ENCODE results near the gene HLF.

HLF gene

DNA sequence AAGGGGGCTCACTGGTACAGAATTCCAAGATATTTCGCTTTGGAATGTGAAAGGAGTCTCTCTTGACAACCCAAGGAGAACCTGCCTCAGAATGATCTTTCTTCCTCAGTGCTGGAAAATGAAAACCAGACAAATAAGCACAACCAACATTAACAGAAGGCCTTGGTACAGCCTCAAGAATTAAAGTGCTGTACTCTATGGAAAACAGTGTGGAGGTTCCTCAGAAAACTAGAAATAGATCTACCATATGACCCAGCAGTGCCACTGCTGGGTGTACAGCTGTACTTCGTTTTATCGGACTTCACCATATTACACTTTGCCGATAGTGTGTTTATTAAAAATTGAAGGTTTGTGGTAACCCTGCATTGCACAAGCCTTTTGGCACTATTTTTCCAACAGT, 25.2 kb downstream of the HLF start:
- DNase-seq (ENCODE audit: low read depth in 1 of 2, low spot score in 1 of 2): no peak

DNA sequence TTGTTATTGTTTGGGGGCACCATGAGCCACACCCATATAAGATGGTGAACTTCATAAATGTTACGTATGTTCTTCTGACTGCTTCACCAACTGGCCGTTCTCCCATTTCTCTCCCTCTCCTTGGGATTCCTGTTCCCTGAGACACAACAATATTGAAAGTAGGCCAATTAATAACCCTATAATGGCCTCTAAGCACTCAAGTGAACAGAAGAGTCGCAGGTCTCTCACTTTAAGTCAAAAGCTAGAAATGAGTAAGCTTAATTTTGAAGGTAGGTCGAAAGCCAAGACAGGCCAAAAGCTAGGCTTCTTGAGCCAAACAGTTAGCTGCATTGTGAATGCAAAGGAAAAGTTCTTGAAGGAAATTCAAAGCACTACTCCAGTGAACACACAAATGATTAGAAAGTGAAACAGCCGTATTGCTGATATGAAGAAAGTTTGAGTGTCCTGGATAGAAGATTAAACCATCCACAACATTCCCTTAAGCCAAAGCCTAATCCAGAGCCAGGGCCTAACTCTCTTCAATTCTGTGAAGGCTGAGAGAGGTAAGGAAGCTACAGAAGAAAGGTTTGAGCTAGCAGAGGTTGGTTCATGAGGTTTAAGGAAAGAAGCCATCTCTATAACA, 25.8 kb downstream of the HLF start:
- DNase-seq (ENCODE audit: low read depth in 1 of 2, low spot score in 1 of 2): no peak

DNA sequence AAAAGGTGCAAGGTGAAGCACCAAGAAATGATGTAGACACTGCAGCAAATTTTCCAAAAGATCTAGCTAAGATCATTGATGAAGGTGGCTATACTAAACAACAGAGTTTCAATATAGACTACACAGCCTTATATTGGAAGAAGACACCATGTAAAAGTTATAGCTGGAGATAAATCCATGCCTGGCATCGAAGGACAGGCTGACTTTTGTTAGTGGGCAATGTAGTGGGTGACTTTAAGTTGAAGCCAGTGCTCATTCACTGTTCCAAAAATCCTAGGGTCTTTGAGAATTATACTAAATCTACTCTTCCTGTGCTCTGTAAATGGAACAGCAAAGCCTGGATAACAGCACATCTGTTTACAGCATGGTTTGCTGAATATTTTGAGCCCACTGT, 26.4 kb downstream of the HLF start:
- DNase-seq (ENCODE audit: low read depth in 1 of 2, low spot score in 1 of 2): no peak

DNA sequence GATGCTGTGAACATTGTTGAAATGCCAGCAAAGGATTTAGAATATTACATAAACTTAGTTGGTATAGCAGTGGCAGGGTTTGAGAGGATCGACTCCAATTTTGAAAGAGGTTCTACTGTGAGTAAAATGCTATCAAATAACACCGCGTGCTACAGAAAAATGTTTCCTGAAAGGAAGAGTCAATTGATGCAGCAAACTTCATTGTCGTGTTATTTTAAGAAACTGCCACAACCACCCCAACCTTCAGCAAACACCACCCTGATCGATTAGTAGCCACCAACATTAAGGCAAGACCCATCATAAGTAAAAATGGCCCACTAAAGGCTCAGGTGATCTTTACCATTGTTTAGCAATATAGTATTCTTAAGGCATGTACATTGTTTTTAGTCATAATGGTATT, 27.3 kb downstream of the HLF start:
- no peak for DNase-seq (ENCODE audit: low read depth in 1 of 2, low spot score in 1 of 2)

DNA sequence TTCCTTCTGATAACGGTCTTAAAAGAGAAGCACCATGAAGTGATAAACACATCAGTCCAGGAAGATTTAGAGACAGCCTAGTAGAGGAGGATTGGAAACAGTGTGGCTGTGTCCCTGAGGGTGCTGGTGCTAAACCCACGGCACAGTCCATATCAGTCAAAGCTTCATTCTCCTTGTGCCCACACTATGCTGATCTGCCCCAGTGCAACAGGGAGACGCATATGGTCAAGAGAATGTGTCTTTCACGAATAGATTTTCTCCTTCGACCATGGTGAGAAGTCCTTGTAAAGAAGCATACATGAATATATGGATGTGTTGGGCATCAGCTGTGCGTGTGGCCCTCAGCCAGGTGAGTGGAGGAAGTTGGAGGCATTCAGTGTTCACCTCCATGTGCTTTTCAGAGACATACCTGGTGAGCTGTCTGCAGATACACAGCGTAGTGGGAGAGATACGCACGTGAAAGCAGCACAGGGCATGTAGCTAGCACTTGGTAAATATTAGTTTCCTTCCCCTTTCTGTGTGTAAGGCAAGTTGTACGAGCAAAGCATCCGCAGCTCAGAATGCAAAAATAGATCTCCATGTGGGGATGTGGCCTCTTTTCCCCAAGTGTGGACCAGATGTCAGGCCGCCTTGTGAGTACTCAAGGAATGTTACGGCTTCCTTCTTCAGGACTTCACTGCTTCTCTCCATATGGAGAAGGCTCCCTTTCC, 29.4 kb downstream of the HLF start:
- no peak for DNase-seq (ENCODE audit: low read depth in 1 of 2, low spot score in 1 of 2)

DNA sequence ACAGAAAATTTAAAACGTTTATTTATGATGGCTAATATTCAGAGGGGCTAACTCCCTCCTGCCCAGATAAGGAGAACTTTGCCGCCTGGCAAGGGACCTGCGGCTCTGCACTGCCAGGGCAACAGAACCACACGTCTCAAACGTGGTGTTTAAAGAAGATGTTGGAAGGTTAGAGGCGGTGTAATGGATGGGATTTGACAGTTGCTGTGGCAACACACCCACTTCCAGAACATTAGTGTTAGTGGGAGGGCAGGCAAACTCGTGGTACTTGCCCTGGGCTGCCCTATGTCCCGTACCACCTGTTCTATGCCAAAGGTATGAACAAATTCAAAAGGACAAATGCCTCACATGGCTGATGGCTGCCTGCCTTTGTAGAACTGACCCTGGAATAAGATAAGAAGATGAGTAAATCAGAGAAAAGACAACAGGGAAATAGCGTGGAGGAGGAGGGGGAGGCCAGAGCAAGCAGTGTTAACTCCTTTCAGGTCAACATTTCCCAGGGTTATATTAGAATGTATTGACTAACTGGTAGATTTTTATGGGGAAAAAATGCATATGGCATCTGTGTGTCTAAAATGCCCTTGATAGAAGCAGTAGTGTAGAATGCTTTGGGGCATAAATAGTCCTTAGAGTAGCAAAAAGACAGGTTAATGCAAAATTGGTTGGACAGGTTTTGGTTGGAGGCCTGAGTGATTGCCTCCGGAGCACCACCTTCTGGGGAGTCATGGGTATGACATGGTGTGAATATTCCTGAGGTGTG, 30.8 kb downstream of the HLF start:
- DNase-seq (ENCODE audit: low read depth in 1 of 2, low spot score in 1 of 2): peak; percentile 11 to 21

DNA sequence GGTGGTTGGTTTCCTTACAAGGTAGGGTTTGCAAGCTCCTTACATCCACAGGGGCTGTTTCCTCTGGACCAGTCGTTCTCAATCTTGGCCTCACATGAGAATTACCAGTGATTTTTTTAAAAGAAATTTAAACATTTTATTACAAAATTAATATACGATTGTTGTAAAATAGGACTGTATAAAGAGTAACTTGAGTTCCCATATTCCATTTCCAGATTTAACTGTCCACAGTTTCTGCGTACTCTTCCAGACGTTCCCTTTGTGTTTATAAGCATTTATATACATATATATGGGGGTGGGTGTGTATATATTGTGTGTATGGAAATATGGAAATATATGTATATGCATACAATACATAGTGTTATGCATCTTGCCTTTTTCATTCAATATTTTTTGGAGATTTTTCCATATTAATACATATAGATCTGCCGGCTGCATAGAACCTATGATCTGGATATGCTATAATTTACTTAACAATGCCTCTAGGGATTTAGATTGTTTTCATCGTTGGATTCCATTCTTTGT, 31.5 kb downstream of the HLF start:
- no peak for DNase-seq (ENCODE audit: low read depth in 1 of 2, low spot score in 1 of 2)

DNA sequence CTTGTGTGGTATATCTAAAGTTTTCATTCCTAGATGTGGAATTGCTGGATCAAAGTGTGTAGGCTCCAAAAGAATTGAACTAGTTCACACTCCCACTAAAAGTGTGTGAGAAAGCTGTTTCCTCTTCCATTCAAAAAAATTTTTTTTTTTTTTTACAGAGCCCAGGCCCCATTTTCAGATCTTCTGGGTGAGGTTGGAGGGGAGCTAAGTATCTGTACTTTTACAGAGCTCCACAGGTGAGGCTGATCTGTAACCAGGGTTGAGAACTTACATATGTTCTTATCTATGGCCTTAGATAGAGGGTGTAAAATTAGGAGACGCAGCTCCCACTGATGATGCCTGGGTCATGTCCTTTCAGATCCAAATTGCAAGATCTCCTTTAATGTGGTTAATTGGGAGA, 31.9 kb downstream of the HLF start:
- no peak for DNase-seq (ENCODE audit: low read depth in 1 of 2, low spot score in 1 of 2)

DNA sequence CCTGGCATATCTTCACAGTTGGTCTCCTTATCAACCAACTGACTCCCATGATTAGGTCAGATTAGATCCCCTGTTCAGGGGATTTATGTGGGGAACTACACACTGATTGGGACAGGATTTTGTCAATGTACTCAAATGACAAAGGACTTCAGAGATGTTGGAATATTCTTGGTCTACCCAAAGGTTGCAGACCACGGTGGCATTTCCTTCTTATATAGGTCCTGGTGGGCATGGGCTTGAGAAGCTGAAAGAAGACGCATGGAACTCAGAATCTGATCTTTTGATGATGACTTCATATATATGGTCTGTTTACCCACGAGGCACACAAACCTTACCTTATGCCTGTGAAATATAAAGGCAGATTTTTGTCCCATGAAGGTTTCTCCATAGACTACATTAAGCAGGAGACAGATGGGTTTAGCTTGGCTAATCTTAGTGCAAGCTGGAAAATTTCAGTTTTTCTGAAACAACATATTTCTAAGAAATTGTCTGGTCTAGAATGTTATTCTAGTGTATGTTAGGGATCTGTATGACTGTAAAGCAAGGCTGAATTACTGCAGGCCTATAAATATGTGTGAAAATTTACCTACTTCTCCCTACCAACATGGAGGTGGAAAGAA, 33.5 kb downstream of the HLF start:
- no peak for DNase-seq (ENCODE audit: low read depth in 1 of 2, low spot score in 1 of 2)

DNA sequence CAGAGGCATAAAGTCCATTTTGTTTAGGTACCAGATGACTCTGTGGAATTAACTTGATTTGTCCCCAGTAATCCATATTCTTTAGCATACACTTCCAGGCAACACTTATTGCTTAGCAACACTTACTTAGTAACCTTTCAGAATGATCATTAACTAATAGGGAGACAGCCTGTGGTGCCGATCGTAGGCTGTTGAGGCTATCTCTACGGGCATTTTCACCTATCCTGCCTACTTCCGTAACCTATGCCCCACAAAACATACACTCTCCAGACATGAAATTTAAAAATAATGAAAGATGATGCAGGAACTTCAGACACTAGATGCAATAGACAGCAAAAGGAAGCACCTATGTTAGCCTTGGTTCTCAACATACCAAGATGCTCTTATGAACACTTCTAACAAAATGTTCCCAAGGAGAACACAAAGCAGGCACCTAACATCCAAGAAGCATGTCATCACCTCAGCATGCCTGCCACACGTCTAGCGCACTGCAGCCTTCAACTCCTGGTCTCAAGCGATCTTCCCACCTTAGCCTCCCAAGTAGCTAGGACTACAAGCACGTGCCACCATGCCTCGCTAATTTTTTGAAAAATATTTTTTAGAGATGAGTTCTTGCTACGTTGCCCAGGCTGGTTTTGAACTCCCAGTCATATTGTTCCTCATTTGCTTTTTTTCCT, 34.5 kb downstream of the HLF start:
- no peak for DNase-seq (ENCODE audit: low read depth in 1 of 2, low spot score in 1 of 2)

DNA sequence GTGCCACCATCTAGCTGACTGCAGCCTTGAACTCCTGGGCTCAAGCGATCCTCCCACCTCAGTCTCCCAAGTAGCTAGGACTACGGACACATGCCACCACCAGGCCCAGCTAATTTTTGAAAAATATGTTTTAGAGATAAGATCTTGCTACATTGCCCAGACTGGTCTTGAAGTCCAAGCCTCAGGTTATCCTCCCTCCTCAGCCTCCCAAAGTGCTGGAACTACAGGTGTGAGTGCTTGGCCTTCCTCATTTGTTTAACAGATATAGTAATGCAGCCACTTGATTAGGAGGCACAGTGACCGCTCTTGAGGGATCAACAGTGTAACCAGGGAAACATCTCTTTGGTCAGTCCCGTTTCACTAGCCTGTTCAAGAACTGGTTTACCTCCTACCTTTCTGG, 35.1 kb downstream of the HLF start:
- DNase-seq (ENCODE audit: low read depth in 1 of 2, low spot score in 1 of 2): no peak

DNA sequence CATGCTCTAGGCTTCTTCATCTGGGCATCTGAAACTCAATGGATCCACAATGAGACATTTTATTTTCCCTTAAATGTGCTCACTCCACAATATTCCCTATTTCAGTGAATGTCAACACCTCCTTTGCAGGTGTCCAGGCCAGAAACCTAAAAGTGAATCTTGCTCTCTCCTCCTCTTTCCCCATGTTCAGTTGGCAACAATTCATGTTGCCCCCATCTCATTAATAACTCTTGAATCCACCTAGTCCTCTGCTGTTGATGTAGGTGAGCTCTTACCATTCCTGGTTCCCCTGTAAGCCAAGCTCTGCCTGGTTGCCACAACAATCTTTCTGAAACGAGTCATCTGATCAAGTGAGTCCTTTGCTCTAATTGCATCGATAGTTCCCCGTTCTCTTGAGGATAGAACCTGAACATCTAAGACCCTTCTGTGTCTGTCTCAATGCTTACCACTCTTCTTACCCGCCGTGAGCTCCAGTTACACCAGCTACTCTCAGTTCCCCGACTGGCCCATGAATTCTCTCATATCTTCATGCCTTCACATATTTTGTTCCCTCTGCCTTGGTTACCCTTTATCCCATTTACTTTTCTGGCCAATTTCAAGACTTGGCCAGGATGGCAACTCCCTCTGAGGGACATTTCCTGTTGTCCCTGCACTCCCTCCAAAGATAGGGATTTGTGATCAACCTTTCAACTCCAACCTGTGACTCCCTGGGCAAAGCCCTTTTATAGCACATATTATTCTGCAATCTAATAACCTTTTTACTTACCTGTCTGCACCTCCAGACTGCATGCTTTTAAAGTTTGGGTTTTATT, 35.9 kb downstream of the HLF start:
- no peak for DNase-seq (ENCODE audit: low read depth in 1 of 2, low spot score in 1 of 2)

DNA sequence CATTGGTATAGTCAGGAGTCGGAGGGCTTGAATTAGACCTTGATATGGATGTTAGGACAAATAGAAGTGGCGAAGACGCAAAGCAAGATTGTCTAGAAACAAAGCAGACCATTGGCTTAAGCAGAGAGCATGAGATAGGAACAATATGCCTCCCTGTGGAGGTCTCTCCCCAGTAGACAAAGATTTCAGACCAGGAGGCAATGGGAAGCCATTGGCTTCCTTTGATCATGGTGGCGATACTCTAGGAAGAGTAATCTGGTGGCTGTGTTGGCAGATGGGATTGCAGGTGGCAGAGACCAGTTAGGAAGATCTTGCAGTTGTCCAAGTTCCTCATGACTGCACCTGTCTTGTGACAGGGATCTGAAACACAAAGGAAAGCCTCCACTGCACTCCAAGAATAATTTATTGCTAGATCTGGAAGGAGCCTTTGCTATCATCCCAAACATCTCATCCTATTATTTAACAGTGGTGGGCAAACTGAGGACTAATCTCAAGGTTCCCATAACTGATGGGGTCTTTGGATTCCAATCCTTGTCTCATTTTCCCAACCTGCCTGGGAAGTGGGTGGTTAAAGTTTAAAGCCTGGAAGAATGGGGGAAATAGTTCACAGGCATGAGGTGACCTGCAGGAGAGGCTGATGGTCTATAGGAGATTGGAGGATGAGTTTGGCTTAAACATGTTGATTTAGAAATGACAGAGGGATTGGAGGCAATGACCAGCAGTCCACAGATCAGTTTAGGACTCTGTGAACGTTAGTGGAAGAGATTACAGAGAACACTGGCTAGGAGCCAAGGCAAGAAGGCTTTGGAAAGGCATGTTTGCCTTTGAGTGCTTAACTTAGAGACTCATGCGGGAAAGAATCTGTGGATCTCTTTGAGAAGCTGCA, 37.0 kb downstream of the HLF start:
- DNase-seq (ENCODE audit: low read depth in 1 of 2, low spot score in 1 of 2): no peak

DNA sequence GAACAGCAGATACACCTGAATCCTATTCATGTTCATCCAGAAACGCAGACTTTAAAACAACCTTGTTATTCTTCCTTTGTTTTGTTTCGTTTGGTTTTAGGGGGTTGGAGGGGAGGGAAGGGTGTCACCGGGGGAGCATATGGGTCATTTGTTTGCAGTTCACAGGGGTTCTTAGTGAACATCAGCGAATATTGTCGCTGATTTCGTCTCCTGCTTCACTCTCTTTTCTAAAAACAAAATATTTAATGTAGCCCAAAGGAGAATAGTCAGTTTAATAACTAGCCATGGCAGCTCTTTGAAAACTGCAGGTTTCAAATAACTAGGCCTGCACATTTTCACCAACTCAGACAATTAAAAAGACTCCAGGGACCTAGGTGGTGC, 37.6 kb downstream of the HLF start:
- no peak for DNase-seq (ENCODE audit: low read depth in 1 of 2, low spot score in 1 of 2)

DNA sequence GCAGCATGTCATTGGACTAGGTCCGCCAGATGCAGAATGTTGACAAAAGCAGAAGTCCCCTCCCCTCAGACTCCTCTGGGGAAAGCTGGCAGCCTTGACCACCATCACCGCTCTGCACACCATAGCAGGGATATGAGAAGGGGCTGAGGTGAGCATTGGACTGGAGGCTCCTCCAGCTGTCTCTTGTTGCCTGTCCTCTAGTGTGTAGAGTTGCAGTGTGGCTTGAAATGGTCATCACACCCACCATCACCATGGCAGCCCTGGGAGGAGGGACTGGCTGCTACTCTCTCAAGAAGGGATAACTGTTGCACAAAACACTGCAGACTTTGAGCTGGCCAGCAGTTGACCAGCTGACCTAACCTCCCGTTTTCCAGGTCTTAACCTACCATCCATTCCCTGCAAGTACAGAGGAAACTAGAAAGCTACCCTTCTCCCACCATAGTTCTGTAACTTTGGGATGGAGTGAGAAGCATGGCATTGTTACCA, 38.3 kb downstream of the HLF start:
- DNase-seq (ENCODE audit: low read depth in 1 of 2, low spot score in 1 of 2): no peak

DNA sequence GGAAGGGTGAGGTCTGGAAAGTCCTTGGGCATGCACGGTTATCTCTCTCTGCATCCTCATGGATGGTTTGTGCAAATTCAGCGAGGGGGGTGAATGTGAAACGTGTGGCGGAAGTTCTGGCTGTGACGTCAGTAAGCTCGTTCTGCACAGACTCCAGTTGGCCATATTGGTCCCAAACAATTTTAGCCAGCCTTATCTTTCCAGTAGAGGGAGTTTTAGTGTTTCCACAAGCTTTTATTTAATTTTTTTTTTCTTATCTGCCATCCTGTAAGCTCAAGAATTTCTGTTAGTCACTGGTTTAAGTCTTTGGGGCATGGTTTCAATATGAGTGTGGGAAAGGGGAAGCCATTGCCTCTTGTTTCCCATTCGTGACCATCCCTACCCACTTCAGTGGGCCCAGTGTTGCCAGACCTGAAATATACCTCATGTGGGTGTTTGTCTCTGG, 39.0 kb downstream of the HLF start:
- DNase-seq (ENCODE audit: low read depth in 1 of 2, low spot score in 1 of 2): no peak

DNA sequence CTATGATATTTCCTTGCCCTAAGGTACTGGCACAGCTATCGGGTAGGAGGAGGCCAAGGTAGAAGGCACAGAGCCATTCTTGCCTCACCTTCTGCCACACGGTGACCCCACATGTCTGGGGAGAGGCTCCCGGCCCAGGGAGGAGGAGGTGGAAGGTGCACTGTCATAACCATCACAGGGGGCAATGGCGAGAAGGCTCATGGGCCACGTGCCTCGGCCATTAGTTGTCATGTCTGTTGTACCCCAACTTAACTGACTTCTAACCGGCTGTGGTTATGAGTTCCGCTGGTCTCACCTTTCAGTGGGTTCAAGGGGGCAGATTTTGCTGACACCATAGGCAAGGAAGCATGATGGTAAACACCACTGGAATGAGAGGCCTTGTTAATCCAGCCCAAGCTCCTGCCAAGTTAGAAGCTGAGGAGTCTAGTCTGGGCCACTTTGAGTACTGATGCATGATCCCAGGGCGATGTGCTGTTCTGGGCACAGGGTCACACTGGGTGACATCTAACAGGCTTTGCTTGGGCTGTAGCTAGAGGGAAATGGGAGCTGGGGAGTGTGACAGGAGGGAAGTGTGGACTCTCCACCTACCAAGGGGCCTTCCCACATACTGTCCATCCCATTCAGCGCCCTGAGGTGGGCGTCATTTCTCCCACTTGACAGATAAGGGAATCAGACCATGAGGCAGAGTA, 39.6 kb downstream of the HLF start:
- DNase-seq (ENCODE audit: low read depth in 1 of 2, low spot score in 1 of 2): no peak

DNA sequence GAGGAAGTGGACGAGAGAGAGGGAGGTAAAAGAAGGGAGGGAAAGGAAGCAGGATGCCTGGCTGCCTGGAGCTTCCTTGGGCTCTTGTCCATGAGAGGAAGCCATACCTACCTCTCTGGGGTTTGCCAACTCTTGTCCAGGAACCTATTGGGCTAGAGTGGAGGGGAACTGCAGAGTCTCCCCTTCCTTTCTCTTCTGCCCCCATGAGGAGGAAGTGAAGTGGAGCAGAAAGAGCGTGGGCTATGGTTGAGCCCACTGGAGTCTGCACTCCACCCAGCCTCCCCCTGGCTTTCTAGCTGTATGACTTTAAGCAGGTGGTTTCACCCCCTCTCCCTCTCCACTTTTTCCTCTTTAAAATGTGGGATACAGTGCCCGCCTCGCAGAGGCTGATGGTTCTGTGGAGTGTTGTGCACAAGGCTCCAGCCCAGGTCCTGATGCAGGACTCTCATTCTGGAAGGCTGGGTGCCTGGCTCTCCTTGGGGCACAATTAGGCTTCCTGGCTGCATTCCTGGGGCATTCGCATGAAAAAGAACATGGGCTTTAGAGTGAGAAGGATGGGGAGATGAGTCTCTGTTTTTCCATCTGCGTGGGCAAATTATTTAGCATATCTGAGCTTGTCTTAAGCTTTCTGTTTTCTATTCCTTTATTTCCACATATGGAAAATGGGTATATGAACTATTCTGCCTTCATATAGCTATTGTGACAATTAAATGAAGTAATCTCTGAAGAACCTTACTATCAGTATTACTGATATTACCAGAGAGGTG, 40.7 kb downstream of the HLF start:
- no peak for DNase-seq (ENCODE audit: low read depth in 1 of 2, low spot score in 1 of 2)

Measured in activated T-helper 1 cell treated with anti-CD3 and anti-CD28 coated beads, Interleukin-2, amount 50 U/mL, for 16 hours (primary cell).